Loucy (cell line): Measurements from ENCODE around the gene TSHZ2.

Source experiments
- EZH2phosphoT487 ChIP-seq: fragments of 200-600 bp; IDR thresholded peaks from 2 replicates; pipeline ENCODE4 v1.6.1; 2018; ENCODE audit warnings: antibody characterized with exemption, mild to moderate bottlenecking, moderate library complexity, borderline replicate concordance
- TF ChIP-seq, protein P1 (sequence below): fragments of 200-600 bp; sonication (generic); conservative IDR thresholded peaks from 2 replicates; pipeline ENCODE4 v1.5.1; 2014; ENCODE audit warnings: mild to moderate bottlenecking, antibody characterized with exemption, low read length

DNA sequence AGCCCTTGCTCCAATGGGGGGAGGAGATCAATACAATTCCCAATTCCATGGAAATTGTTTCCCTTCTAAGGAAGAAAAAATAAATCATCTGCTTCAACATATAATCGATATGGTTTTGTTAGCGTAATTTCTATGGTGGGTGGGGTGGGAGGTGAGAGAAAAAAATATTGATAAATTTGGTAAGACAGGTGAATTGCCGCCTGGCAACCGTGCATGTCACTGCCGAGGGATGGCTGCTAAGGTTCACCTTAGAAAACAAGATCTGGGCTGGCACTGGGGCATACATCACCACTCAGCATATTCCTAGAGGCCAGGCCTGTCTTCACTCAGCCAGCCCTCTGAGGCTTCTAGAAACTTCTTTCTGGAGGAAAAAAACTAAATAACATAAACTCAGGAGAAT is 517.4 kb downstream of the TSHZ2 start:
- TF ChIP-seq, protein P1, sequence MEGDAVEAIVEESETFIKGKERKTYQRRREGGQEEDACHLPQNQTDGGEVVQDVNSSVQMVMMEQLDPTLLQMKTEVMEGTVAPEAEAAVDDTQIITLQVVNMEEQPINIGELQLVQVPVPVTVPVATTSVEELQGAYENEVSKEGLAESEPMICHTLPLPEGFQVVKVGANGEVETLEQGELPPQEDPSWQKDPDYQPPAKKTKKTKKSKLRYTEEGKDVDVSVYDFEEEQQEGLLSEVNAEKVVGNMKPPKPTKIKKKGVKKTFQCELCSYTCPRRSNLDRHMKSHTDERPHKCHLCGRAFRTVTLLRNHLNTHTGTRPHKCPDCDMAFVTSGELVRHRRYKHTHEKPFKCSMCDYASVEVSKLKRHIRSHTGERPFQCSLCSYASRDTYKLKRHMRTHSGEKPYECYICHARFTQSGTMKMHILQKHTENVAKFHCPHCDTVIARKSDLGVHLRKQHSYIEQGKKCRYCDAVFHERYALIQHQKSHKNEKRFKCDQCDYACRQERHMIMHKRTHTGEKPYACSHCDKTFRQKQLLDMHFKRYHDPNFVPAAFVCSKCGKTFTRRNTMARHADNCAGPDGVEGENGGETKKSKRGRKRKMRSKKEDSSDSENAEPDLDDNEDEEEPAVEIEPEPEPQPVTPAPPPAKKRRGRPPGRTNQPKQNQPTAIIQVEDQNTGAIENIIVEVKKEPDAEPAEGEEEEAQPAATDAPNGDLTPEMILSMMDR: no peak
- no peak for TF ChIP-seq EZH2phosphoT487
